M059J (cell line): ENCODE results near the gene SRPK3. TPM values are rescaled to one million over a fixed set of nuclear protein-coding genes. Genes with fewer than 3 reads are reported as not detected.

Experiments used
- DNase-seq: peaks from one replicate; pipeline ENCODE4 v3.0.0-alpha.2; 2012; ENCODE audit warnings: low read depth
- total RNA-seq: library from RNA; depleted of rRNA; stranded (reverse); fragments of >200 nt; shearing (Covaris generic); gene quantifications from 2 replicates; pipeline ENCODE4 v1.2.3, GENCODE V29; 2014

SRPK3 gene
- total RNA-seq, 1 experiment from 2014 or later: 0.20 TPM

DNA sequence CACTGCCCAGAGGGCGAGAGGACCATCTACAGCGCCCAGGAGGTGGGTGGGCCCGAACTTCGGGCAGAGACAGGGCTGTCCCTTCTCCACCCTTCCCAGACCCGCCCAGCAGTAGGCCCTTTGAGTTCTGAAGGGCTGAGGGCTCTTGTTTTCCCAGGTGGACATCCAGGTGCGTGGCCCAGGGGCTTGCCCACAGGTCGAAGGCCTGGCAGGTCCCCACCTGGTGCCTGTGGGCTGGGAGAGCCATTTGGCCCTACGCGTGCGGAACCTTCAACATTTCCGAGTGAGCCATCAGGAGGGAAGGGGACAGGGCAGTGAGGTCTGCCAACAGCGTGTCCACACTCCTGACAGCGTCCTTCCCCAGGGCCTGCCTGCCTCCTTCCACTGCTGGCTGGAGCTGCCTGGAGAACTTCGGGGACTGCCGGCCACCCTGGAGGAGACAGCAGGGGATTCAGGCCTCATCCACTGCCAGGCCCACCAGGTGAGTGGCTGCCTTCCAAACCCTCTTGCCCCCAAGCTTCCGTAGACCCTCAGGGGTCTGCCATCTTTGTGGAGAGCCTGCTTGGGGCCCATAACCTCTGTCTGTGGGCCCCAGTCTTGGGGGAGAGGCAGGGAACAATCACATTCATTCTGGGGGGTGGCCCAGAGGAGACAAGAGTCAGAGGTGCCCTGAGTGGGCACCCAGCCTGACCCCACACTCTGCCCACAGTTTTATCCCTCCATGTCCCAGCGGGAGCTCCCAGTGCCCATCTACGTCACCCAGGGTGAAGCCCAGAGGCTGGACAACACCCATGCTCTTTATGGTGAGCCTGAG, 10.0 kb upstream of the SRPK3 start:
- DNase-seq: no peak

DNA sequence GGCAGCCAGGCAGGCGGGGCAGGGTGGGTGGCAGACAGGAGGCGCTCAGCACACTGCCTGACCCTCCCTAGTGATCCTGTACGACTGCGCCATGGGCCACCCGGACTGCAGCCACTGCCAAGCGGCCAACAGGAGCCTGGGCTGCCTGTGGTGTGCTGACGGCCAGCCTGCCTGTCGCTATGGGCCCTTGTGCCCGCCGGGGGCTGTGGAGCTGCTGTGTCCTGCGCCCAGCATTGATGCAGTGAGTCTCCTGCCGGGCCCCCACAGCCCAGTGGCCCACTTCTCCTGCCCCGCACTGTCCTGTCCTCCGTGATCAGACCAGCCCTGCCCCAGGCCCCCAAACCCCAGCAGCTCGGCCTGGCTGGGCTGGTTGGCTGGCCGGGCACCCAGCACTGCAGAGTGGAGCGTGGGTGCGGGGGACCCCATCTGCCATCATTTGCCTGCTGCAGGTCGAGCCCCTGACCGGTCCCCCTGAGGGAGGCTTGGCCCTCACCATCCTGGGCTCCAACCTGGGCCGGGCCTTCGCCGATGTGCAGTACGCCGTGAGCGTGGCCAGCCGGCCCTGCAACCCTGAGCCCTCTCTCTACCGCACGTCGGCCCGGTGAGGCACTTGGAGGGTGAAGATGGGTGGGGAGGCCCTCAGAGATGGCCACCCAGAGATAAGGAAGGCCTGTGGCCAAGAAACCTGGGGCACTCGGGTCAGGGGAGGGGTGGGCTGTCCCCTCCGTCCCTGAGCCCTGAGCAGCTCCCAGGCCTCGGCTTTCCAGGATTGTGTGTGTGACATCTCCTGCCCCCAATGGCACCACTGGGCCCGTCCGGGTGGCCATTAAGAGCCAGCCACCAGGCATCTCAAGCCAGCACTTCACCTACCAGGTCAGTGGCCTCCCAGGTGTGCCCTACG, 9.2 kb upstream of the SRPK3 start:
- DNase-seq: no peak

DNA sequence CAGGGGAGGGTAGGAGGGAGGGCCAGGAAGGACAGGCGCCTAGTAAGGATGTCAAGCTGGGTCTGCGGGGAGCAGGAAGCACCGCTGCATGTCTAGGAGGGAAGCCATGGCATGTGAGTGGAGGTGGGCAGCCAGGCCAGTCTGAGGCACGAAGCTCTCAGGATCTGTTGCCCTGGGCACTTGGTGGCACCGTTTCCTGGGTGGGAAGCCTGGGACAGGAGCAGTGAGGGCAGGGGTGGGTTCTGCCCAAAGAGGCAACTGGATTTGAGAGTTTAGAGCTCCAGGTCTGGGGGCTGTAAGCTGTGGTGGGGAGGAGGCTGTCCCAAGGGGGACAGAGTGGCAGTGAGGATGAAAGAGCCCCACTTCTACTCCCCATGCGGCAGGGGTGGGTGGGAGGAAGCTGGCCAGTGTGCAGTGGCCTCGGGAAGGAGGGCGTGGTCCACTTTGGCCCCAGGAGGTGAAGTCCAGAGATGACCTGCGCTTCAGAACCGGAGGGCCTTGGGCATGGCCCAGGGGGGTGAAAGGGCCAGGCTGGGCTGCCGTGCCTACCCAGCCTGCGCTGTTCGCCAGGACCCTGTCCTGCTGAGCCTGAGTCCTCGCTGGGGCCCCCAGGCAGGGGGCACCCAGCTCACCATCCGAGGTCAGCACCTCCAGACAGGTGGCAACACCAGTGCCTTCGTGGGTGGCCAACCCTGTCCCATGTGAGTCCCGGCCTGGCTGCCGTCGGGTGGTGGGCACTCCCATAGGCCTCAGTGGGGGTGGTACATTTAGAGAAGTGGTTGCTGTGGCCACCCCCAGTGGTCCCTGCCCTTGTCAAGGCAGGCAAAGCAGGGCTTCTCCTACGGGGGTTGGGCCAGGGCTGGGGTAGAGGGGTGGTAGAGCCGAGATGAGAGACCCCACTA, 8.3 kb upstream of the SRPK3 start:
- DNase-seq: no peak

DNA sequence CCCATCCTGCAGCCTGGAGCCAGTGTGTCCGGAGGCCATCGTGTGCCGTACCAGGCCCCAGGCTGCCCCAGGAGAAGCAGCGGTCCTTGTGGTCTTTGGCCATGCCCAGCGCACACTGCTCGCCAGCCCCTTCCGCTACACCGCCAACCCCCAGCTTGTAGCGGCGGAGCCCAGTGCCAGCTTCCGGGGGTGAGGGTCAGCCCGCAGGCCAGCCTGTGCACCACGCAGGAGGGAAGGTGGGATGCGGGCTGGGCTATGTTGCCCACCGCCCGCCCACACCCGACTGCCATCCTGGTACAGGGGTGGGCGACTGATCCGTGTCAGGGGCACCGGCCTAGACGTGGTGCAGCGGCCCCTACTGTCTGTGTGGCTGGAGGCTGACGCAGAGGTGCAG, 7.6 kb upstream of the SRPK3 start:
- no peak for DNase-seq

DNA sequence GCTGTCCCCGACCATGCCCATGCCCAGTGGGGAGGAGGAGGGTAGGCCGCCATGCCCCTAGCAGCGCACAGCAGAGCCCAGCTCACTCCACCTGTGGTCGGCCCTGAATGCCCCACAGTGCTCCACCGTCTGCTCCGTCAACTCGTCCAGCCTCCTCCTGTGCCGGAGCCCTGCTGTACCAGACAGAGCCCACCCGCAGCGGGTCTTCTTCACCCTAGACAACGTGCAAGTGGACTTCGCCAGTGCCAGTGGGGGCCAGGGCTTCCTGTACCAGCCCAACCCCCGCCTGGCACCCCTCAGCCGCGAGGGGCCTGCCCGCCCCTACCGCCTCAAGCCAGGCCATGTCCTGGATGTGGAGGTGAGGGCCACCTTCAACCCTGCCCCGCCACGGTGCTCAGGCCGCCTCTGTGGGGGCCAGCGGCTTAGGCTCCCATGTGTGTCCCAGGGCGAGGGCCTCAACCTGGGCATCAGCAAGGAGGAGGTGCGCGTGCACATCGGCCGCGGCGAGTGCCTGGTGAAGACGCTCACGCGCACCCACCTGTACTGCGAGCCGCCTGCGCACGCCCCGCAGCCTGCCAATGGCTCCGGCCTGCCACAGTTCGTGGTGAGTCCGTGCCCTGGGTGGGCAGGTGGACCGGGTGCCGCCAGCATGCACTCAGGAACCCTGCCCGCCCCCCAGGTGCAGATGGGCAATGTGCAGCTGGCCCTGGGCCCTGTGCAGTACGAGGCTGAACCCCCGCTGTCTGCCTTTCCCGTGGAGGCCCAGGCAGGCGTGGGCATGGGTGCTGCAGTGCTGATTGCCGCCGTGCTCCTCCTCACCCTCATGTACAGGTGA, 6.9 kb upstream of the SRPK3 start:
- no peak for DNase-seq

DNA sequence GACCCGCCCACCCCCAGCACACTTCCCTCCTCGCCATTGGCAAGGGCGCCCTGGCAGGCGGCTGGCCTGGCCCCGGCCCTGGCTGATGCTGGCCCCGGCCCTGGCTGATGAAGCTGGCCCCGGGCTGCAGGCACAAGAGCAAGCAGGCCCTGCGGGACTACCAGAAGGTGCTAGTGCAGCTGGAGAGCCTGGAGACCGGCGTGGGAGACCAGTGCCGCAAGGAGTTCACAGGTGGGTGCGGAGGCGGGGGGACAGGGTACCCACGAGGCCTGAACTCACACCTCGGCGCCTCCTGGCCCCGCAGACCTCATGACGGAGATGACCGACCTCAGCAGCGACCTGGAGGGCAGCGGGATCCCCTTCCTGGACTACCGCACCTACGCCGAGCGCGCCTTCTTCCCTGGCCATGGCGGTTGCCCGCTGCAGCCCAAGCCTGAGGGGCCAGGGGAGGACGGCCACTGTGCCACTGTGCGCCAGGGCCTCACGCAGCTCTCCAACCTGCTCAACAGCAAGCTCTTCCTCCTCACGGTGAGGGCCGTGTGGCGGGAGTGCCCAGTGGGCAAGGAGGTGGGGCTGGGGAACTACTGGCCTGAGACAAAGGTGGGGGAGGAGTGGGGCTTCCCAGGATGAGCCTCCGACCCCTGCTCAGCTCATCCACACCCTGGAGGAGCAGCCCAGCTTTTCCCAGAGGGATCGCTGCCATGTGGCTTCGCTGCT, 6.1 kb upstream of the SRPK3 start:
- DNase-seq: no peak

DNA sequence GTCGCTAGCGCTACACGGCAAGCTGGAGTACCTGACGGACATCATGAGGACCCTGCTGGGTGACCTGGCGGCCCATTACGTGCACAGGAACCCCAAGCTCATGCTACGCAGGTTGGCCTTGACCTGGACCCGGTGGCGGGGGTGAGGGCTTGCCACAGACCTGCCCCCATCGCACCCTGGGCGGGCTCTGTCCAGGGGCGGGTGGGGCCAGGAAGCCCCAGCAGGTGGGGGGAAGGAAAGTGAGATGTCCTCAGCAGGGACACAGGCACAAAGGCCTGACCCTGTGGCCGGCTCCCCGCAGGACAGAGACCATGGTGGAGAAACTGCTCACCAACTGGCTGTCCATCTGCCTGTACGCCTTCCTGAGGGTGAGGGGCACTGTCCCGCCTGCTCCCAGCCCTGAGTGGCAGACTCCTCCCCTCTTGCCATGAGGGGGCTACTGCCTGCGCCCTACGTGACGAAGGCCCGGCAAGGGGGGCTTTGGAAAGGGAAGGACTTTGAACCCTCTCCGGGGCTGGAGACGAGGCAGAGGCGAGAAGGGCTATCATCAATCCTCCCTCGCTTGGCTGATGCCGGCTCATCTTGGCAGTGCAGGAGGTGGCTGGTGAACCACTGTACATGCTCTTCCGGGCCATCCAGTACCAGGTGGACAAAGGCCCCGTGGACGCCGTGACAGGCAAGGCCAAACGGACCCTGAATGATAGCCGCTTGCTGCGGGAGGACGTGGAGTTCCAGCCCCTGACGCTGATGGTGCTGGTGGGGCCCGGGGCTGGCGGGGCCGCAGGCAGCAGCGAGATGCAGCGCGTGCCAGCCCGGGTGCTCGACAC, 5.3 kb upstream of the SRPK3 start:
- DNase-seq: no peak

DNA sequence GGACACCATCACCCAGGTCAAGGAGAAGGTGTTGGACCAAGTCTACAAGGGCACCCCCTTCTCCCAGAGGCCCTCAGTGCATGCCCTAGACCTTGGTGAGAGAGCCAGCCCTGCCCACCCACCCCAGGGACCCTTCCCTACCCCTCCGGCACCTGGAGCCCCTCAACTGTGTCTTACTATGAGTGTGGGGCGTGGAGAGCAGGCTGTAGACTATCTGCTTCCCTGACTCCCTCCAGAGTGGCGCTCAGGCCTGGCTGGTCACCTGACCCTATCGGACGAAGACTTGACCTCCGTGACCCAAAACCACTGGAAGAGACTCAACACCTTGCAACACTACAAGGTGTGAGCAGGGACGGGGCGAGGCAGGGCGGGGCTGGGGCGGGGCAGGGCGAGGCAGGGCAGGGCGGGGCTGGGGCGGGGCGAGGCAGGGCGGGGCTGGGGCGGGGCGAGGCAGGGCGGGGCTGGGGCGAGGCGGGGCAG, 4.7 kb upstream of the SRPK3 start:
- no peak for DNase-seq

DNA sequence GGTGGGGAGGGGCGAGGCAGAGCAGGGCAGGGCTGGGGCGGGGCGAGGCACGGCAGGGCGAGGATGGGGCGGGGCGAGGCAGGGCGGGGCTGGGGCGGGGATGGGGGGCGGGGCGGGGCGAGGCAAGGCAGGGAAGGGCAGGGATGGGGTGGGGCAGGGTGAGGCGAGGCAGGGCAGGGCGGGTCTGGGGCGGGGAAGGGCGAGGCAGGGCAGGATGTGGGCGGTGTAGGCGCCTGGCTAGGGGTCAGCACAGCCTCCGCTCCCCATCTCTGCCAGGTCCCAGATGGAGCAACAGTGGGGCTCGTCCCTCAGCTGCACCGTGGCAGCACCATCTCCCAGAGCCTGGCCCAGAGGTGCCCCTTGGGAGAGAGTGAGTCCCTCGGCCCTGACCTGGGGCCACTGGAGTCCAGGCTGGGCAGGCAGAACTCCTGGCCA, 4.2 kb upstream of the SRPK3 start:
- no peak for DNase-seq

DNA sequence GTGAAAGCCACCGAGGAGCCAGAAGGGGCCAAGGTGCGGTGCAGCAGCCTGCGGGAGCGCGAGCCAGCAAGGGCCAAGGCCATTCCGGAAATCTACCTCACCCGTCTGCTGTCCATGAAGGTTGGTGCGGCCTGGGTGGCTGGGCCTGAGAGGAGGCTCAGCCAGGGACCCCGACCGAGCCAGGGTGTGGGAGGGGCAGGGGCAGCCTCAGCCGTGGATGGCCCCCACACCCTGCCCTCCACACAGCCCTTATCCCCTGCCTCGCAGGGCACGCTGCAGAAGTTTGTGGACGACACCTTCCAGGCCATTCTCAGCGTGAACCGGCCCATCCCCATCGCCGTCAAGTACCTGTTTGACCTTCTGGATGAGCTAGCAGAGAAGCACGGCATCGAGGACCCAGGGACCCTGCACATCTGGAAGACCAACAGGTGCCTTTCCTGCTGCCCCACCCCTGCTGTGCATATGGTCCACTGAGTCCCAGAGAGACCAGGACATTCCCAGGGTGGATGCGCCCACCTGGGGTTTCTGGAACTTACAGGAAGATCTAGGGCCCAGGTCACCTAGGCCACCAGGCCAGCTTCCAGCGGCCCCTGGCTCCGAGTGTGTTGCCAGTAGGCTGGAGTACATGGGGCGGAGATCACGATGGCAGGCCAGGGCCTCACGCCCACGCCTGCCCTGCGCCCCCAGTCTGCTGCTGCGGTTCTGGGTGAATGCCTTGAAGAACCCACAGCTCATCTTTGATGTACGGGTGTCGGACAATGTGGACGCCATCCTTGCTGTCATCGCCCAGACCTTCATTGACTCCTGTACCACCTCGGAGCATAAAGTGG, 3.4 kb upstream of the SRPK3 start:
- DNase-seq: no peak

DNA sequence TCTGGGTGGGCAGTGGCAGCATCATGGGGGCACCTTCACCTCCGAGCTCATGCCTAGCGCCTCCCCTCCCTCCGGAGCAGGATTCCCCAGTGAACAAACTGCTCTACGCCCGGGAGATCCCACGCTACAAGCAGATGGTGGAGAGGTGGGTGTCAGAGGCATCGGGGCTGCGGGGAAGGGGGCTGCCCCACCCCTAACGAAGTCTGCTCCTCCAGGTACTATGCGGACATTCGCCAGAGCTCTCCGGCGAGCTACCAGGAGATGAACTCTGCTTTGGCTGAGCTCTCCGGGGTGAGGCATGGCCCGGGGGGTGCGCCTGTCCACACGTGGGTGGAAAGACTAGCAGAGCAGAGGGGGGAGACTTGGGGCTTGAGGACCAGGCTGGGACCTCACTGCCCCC, 2.7 kb upstream of the SRPK3 start:
- DNase-seq: no peak

DNA sequence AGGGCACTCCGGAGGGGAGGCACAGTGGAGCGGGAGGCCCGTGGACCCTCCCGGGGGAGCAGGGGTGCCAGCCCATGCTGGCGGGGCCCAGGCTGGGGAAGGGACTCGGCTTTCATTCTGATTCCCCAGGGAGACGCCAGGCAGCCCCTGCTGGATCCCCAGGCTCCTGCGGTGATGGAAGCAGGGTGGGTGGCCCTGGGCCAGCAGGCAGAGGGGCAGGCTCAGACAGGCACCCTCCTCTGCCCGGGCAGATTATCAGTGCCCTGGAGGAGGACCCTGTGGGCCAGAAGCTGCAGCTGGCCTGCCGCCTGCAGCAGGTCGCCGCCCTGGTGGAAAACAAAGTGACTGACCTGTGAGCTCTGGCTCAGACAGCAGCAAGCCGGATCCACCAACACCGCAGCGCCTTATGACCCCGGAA, 2.1 kb upstream of the SRPK3 start:
- DNase-seq: no peak

DNA sequence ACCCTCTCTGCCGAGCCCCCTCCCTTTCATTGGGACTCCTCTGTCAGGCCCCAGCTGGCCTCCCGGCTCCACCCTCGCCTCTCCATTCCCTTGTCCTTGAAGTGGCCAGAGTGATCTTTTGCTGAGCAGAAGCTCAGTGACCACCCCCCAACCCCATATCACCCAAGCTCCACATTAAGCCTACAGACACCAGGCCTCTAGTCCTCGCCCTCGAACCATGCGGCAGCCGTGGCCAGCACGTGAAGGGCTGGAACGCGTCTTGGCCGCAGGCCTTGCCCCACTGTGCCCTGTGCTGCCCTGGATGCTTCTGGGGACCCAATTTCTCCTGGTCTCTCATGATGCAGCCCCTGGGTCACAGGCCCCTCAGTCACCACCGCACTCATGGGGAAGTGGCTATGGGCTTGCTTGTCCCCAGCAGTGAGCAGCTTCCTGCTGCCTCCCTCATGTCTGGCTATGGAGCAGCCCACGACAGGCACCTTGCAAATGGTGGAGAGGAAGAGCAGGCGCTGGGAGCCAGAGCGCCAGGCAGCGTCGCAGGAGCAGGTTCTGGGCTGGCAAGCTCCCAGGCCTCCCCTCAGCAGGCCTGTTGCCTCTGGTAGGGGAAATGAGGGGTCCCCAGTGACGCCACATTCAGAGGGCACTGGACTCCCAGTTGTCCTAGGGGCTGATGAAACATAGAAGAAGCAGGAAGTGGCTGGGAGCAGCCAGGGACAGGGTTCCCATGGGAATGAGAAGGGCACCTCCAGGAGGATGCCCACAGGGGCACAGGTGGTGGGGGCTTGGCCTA, 757 bp upstream of the SRPK3 start:
- peak; percentile 20 for DNase-seq

DNA sequence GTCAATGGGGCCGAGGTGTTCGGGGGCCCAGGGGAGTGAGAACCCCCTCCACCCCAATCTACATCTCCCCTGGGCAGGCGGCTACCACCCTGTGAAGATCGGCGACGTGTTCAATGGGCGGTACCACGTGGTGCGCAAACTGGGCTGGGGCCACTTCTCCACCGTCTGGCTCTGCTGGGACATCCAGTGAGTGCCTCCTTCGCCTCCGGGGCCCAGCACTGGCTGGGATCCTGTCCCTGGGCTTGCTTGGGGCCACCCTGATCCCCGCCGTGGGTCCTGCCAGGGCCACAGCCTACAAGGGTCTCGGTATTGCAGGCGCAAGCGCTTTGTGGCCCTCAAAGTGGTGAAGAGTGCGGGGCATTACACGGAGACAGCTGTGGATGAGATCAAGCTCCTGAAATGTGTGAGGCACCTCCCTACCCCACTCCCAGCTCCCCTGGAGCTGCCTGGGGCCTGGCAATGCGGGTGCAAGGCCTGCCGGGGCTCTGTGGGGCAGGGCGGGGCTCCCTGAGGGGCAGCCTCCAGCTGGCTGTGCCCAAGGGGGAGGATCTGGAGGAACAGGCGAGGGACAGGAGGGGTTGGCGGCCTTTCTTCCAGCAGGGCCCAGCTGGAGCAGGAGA, 697 bp downstream of the SRPK3 start:
- DNase-seq: peak; percentile 31

DNA sequence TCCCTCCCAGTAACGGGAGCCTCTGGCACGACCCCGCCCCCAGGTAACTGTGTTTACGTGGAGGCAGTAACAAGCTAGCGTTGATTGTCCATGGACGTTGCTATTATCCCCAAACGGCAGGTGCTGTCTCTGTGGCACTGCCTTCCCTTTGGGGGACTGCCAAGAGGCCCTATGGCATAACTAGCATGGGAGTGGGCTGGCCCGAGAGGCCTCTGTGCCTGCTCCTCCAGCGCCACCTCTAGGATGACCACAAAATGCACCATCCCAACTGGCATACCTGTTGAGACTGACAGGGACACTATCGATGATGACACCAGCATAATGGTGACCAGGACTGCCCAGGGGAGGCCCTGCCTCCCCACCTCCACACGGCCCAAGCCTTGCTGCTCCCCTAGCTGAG, 1.5 kb downstream of the SRPK3 start:
- peak; percentile 41 for DNase-seq

DNA sequence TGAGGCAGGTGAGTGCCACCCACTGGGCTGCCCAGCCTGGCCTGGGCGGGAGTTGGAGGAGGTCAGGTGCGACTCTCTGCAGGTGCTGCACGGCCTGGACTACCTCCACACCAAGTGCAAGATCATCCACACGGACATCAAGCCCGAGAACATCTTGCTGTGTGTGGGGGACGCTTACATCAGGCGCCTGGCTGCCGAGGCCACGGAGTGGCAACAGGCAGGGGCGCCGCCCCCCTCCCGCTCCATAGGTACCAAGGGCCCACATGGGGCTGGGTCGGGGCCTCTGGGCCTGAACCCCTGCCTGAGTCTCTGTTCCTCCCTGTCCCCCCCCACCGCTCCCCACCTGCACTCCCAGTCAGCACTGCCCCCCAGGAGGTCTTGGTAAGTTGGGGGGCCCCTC, 2.0 kb downstream of the SRPK3 start:
- no peak for DNase-seq

DNA sequence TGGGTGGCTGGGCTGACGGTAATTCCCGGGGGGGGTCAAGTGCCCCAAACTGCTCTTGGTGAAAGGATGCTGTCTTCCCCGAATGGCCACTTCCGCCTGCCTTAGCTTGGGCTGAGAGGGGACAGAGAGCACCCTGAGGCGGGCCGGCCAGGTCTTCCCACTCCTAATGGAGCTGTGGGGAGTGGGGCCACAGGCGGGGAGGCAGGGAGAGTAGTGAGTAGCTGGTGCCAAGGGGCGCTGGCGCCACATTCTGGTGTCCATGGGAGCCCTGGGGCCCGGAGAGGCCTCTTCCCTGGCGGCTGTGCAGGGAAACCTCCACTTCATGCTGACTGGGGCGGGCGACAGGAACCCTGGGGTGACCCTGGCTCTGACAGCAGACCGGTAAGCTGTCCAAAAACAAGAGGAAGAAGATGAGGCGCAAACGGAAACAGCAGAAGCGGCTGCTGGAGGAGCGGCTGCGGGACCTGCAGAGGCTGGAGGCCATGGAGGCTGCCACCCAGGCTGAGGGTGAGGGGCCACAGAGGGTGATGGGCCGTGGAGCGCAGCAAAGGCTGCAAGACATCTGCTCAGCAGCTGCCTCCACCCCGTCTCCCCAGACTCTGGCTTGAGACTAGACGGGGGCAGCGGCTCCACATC, 2.7 kb downstream of the SRPK3 start:
- DNase-seq: no peak
